HepG2 (cell line): Measurements from ENCODE around the gene SLC43A1. TPM values are rescaled to one million over a fixed set of nuclear protein-coding genes. Genes with fewer than 3 reads are reported as not detected.

Source experiments
- ATAC-seq: fragments of 200-7000 bp; cut with Tn5 transposase; 3 replicates; pipeline ENCODE4 v1.9.1; 2020; ENCODE audit warnings: mild to moderate bottlenecking, moderate library complexity
- BruUV-seq: library from RNA; stranded (reverse); fragments of 400-500 nt; replicated peaks from 2 replicates; lab custom pipeline; 2021; lab: Mats Ljungman, UMichigan
- CTCF ChIA-PET: fragments of 300-600 bp; formaldehyde crosslinking; extraction: SDS; loops from one replicate; lab custom pipeline; 2021; ENCODE audit warnings: low total read pairs, inconsistent platforms, low intra/inter-chr PET ratio; lab: Yijun Ruan, JAX
- POLR2A ChIA-PET: fragments of 350-600 bp; sonication (Branson Sonifier 250); formaldehyde crosslinking; loops from one replicate; lab custom pipeline; 2020; ENCODE audit warnings: antibody characterized with exemption, inconsistent platforms; lab: Yijun Ruan, JAX
- DNase-seq: peaks from one replicate; pipeline ENCODE4 v3.0.0-alpha.2; 2015; ENCODE audit warnings: low spot score
- FAIRE-seq: peaks from 3 replicates; lab custom pipeline; 2011; peaks lifted over from hg19 to GRCh38; lab: Jason Lieb, UNC
- H2AFZ ChIP-seq: one replicate; pipeline ENCODE4 v1.6.1; 2011; ENCODE audit warnings: low read length, inconsistent platforms
- H3K27ac ChIP-seq: fragments of 300-600 bp; 3 replicates; pipeline ENCODE4 v1.8.0; 2011; ENCODE audit warnings: mixed run types, mild to moderate bottlenecking, mixed read lengths, low read length, inconsistent platforms; ENCODE audit not compliant: insufficient read depth; ENCODE audit errors: extremely low read length
- H3K27me3 ChIP-seq, 2 experiments: fragments of 200-600 bp in 1 of 2; 2 replicates in 1 of 2; 3 replicates in 1 of 2; pipeline versions ENCODE4 v1.6.0 to v1.8.0; 2011; ENCODE audit warnings: low read length in 2 of 2, mild to moderate bottlenecking in 2 of 2, moderate library complexity in 2 of 2, inconsistent platforms in 1 of 2; ENCODE audit not compliant: insufficient read depth in 2 of 2, control insufficient read depth in 1 of 2
- H3K36me3 ChIP-seq, 2 experiments: fragments of 200-600 bp in 1 of 2; replicated peaks in 1 of 2; 2 replicates in 1 of 2; 3 replicates in 1 of 2; pipeline versions ENCODE4 v1.5.1 to v1.8.0; 2011; ENCODE audit warnings: low read length in 2 of 2, inconsistent platforms in 1 of 2; ENCODE audit not compliant: insufficient read depth in 2 of 2, control insufficient read depth in 1 of 2
- H3K4me1 ChIP-seq: 2 replicates; pipeline ENCODE4 v1.5.1; 2012; ENCODE audit warnings: low read length, inconsistent platforms; ENCODE audit not compliant: insufficient read depth
- H3K4me2 ChIP-seq: 2 replicates; pipeline ENCODE4 v1.6.0; 2011; ENCODE audit warnings: low read depth, low read length, inconsistent platforms
- H3K4me3 ChIP-seq, 3 experiments: fragments of 200-600 bp in 1 of 3; sonication (generic), shearing (Covaris generic) in 1 of 3; replicated peaks in 1 of 3; 2 replicates each; pipeline ENCODE4 v1.5.1; 2011 to 2016; ENCODE audit warnings: low read length in 3 of 3, inconsistent platforms in 2 of 3, low read depth in 2 of 3, mild to moderate bottlenecking in 2 of 3, control low read depth in 1 of 3, mixed read lengths in 1 of 3; ENCODE audit not compliant: insufficient read depth in 1 of 3
- H3K79me2 ChIP-seq: one replicate; pipeline ENCODE4 v1.6.1; 2011; ENCODE audit warnings: low read length, inconsistent platforms; ENCODE audit not compliant: insufficient read depth
- H3K9ac ChIP-seq: 2 replicates; pipeline ENCODE4 v1.6.0; 2011; ENCODE audit warnings: mild to moderate bottlenecking, low read depth, low read length, inconsistent platforms; ENCODE audit not compliant: insufficient read depth
- H3K9me3 ChIP-seq: 2 replicates; pipeline ENCODE4 v1.5.1; 2012; ENCODE audit warnings: mild to moderate bottlenecking, low read length
- H4K20me1 ChIP-seq: 2 replicates; pipeline ENCODE4 v1.6.0; 2011; ENCODE audit warnings: inconsistent platforms, mild to moderate bottlenecking, low read length, moderate library complexity; ENCODE audit not compliant: insufficient read depth
- CERS6 ChIP-seq: sonication (generic); formaldehyde crosslinking; IDR thresholded peaks from 2 replicates; pipeline ENCODE4 v1.5.0; 2020; ENCODE audit warnings: missing genetic modification reagents
- IRF2 ChIP-seq: IDR thresholded peaks from 2 replicates; pipeline ENCODE4 v1.6.1; 2018; ENCODE audit warnings: missing genetic modification reagents, missing compliant biosample characterization
- NCOA5 ChIP-seq: sonication (generic); formaldehyde crosslinking; IDR thresholded peaks from 2 replicates; pipeline ENCODE4 v1.4.0; 2020; ENCODE audit warnings: missing genetic modification reagents
- NR2C2 ChIP-seq: sonication (generic); formaldehyde crosslinking; IDR thresholded peaks from 2 replicates; pipeline ENCODE4 v1.4.0; 2020; ENCODE audit warnings: missing genetic modification reagents, mild to moderate bottlenecking, moderate library complexity, borderline replicate concordance
- POLR2AphosphoS5 ChIP-seq: IDR thresholded peaks from 2 replicates; pipeline ENCODE4 v1.6.1; 2012; ENCODE audit warnings: low read depth, low read length
- PPARG ChIP-seq: conservative IDR thresholded peaks from 2 replicates; pipeline ENCODE4 v1.6.1; 2016; ENCODE audit warnings: missing biosample characterization, missing genetic modification reagents
- RARA ChIP-seq: IDR thresholded peaks from 2 replicates; pipeline ENCODE4 v1.6.1; 2016; ENCODE audit warnings: missing genetic modification reagents, missing compliant biosample characterization
- RELA ChIP-seq: sonication (generic); formaldehyde crosslinking; IDR thresholded peaks from 2 replicates; pipeline ENCODE4 v1.4.0; 2020; ENCODE audit warnings: missing genetic modification reagents
- SATB2 ChIP-seq: sonication (generic); formaldehyde crosslinking; IDR thresholded peaks from 2 replicates; pipeline ENCODE4 v1.5.0; 2020; ENCODE audit warnings: missing genetic modification reagents
- SNAPC5 ChIP-seq: sonication (generic); formaldehyde crosslinking; IDR thresholded peaks from 2 replicates; pipeline ENCODE4 v1.8.1; 2023; ENCODE audit warnings: mild to moderate bottlenecking, missing genetic modification reagents, borderline replicate concordance
- THYN1 ChIP-seq: sonication (generic); formaldehyde crosslinking; IDR thresholded peaks from 2 replicates; pipeline ENCODE4 v1.8.1; 2023; ENCODE audit warnings: low read depth, mild to moderate bottlenecking, moderate library complexity, missing genetic modification reagents, borderline replicate concordance
- TRIM24 ChIP-seq: sonication (generic); formaldehyde crosslinking; IDR thresholded peaks from 2 replicates; pipeline ENCODE4 v1.8.0; 2022; ENCODE audit warnings: mild to moderate bottlenecking, missing genetic modification reagents
- ZFX ChIP-seq: sonication (generic); formaldehyde crosslinking; IDR thresholded peaks from 2 replicates; pipeline ENCODE4 v1.4.0; 2020; ENCODE audit warnings: mild to moderate bottlenecking, low read depth, missing genetic modification reagents, moderate library complexity
- ZNF263 ChIP-seq: sonication (generic); formaldehyde crosslinking; IDR thresholded peaks from 2 replicates; pipeline ENCODE4 v1.4.0; 2020; ENCODE audit warnings: missing genetic modification reagents
- ZNF296 ChIP-seq: sonication (generic); formaldehyde crosslinking; conservative IDR thresholded peaks from 2 replicates; pipeline ENCODE4 v1.5.0; 2020; ENCODE audit warnings: mild to moderate bottlenecking, missing genetic modification reagents
- ZNF317 ChIP-seq: sonication (generic); formaldehyde crosslinking; IDR thresholded peaks from 2 replicates; pipeline ENCODE4 v1.5.0; 2020; ENCODE audit warnings: mild to moderate bottlenecking, missing genetic modification reagents
- WGBS: methylation state at CpG from one replicate; pipeline ENCODE4 v1.1.6; 2017; ENCODE audit warnings: low lambda C conversion rate; 5-methylcytosine and 5-hydroxymethylcytosine counted together
- in situ Hi-C: cut with HindIII; loops from 2 replicates; pipeline ENCODE4 v1.10.0; 2017; ENCODE audit warnings: low pct_unique_long_range_greater_than_20kb; ENCODE audit not compliant: extremely low pct_ligation_motif_present
- intact Hi-C: fragments of 100-400 bp; cut with micrococcal nuclease; formaldehyde crosslinking; loops from one replicate; pipeline ENCODE4 v1.10.0; 2022; ENCODE audit not compliant: unreplicated experiment
- polyA plus RNA-seq, 8 experiments: library from polyadenylated mRNA; depleted of rRNA in 3 of 8; stranded (reverse) in 7 of 8; unstranded in 1 of 8; fragments of >200 nt; fragmentation: Illumina TruSeq in 4 of 8; extraction: Trizol in 4 of 8; gene quantifications; 2 replicates each; pipeline versions ENCODE4 v1.2.1 to v1.2.3, GENCODE V29; 2011 to 2016; ENCODE audit warnings: low read depth in 4 of 8, missing spikeins in 1 of 8, mixed read lengths in 1 of 8; ENCODE audit not compliant: insufficient read depth in 1 of 8
- total RNA-seq, 5 experiments: library from RNA; depleted of rRNA; stranded (reverse); fragments of >200 nt; fragmentation: Illumina TruSeq; extraction: Trizol; gene quantifications; 2 replicates each; pipeline ENCODE4 v1.2.3, GENCODE V29; 2016; ENCODE audit warnings: low read depth in 1 of 5
- TF ChIP-seq, protein P1 (sequence below): sonication (generic); formaldehyde crosslinking; IDR thresholded peaks from 2 replicates; pipeline ENCODE4 v1.4.0; 2020; ENCODE audit warnings: missing genetic modification reagents
- TF ChIP-seq, protein P2 (sequence below): sonication (generic); formaldehyde crosslinking; IDR thresholded peaks from 2 replicates; pipeline ENCODE4 v1.4.0; 2020; ENCODE audit warnings: low read depth, missing genetic modification reagents
- TF ChIP-seq, protein P3 (sequence below): sonication (generic); formaldehyde crosslinking; IDR thresholded peaks from 2 replicates; pipeline ENCODE4 v1.5.0; 2020; ENCODE audit warnings: missing genetic modification reagents

SLC43A1 gene
- total and polyA plus RNA-seq, 2 of the 13 experiments (the other 11 are each of a cell fraction or from before 2014, with no cell fraction given) = 72.3 to 87.6 TPM

DNA sequence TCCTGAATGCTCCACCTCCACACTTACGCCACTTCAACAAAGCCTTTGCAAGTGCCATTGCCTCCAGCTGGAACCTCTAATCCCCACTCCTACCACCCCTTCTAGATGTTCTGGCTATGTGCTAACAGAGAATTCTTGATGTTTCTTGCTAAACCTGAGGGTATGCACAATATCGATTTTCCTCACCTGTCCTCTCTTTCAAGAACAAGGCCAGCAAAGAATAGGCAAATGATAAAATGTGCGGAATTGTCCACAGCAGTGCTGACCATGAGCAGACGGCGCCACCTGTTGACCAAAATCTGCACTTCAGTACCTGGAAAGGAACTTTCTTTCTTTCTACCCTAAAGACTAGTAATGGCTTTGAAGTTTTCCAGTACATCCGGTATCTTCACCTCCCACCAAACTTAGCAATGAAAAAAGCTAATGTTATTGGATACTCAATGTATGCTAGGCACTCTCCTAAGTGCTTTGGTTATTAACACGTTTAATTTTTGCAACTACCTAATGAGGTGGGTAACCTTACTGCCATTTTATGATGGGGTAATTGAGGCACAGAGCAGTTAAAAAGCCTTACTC is 11.6 kb upstream of the SLC43A1 start:
- no peak overlapping the region for H3K27ac ChIP-seq
- no peak overlapping the region for H2AFZ ChIP-seq
- peaks cover 13% of the 10 kb centered on the region for H3K79me2 ChIP-seq
- H3K4me3 ChIP-seq = no peak overlapping the region
- POLR2A ChIA-PET = interaction anchor here (1.0 to 5.2 kb wide), 7 partner anchors 12 to 69 kb away, joined by 3 to 42 read pairs (median 9); partner anchors contain the start of genes RTN4RL2 and SLC43A1
- peaks cover 0 to 5% of the 10 kb centered on the region in 2 experiments; a peak in 1 of 5 replicates for H3K36me3 ChIP-seq
- H3K27me3 ChIP-seq = peaks cover 0 to 5% of the 10 kb centered on the region in 2 experiments; a peak in 1 of 5 replicates
- in situ Hi-C loops = loop anchor here (5.0 kb wide), 1 partner anchor 35 kb away; no protein-coding TSS in a partner anchor
- H3K4me2 ChIP-seq = no peak overlapping the region
- no peaks in the 10 kb centered on the region for H4K20me1 ChIP-seq
- 0 out of 2 replicates have a peak overlapping the region, but pooled peaks have one; percentile 16 for H3K9ac ChIP-seq
- H3K9me3 ChIP-seq = no peaks in the 10 kb centered on the region
- no TSS peak for BruUV-seq
- 19% methylated on average over 7 of the region's 7 CpGs for WGBS
- ATAC-seq (peak; percentile 32), DNase-seq (peak; percentile 64), FAIRE-seq (peak; percentile 94)
- intact Hi-C loops = loop anchor here (1.0 kb wide), 4 partner anchors 34 to 182 kb away; no protein-coding TSS in a partner anchor
- CTCF ChIA-PET = interaction anchor here (1.1 to 3.0 kb wide), 5 partner anchors 20 to 182 kb away, joined by 3 to 101 read pairs (median 7); partner anchors contain the start of gene RTN4RL2
- H3K4me1 ChIP-seq = peaks cover 39% of the 10 kb centered on the region
- TF ChIP-seq, protein P1, sequence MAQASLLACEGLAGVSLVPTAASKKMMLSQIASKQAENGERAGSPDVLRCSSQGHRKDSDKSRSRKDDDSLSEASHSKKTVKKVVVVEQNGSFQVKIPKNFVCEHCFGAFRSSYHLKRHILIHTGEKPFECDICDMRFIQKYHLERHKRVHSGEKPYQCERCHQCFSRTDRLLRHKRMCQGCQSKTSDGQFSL (CRISPR knock-in tag) = no peak
- no peak for TF ChIP-seq POLR2AphosphoS5
- peak; percentile 44; the same call in 1 of the 2 replicates for TF ChIP-seq ZFX
- no peak for TF ChIP-seq NR2C2 (CRISPR knock-in tag)
- TF ChIP-seq, protein P2, sequence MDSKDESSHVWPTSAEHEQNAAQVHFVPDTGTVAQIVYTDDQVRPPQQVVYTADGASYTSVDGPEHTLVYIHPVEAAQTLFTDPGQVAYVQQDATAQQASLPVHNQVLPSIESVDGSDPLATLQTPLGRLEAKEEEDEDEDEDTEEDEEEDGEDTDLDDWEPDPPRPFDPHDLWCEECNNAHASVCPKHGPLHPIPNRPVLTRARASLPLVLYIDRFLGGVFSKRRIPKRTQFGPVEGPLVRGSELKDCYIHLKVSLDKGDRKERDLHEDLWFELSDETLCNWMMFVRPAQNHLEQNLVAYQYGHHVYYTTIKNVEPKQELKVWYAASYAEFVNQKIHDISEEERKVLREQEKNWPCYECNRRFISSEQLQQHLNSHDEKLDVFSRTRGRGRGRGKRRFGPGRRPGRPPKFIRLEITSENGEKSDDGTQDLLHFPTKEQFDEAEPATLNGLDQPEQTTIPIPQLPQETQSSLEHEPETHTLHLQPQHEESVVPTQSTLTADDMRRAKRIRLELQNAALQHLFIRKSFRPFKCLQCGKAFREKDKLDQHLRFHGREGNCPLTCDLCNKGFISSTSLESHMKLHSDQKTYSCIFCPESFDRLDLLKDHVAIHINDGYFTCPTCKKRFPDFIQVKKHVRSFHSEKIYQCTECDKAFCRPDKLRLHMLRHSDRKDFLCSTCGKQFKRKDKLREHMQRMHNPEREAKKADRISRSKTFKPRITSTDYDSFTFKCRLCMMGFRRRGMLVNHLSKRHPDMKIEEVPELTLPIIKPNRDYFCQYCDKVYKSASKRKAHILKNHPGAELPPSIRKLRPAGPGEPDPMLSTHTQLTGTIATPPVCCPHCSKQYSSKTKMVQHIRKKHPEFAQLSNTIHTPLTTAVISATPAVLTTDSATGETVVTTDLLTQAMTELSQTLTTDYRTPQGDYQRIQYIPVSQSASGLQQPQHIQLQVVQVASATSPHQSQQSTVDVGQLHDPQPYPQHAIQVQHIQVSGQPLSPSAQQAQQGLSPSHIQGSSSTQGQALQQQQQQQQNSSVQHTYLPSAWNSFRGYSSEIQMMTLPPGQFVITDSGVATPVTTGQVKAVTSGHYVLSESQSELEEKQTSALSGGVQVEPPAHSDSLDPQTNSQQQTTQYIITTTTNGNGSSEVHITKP (CRISPR knock-in tag) = peak; percentile 52; the same call in 1 of the 2 replicates
- TF ChIP-seq ZNF263 (CRISPR knock-in tag) = no peak
- no peak for TF ChIP-seq ZNF296
- TF ChIP-seq THYN1 (CRISPR knock-in tag) = no peak
- no peak for TF ChIP-seq NCOA5
- TF ChIP-seq IRF2 (CRISPR knock-in tag) = peak; percentile 52; the same call in 1 of the 2 replicates
- no peak; the same call in 1 of the 2 replicates for TF ChIP-seq PPARG (CRISPR knock-in tag)
- TF ChIP-seq, protein P3, sequence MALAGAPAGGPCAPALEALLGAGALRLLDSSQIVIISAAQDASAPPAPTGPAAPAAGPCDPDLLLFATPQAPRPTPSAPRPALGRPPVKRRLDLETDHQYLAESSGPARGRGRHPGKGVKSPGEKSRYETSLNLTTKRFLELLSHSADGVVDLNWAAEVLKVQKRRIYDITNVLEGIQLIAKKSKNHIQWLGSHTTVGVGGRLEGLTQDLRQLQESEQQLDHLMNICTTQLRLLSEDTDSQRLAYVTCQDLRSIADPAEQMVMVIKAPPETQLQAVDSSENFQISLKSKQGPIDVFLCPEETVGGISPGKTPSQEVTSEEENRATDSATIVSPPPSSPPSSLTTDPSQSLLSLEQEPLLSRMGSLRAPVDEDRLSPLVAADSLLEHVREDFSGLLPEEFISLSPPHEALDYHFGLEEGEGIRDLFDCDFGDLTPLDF (CRISPR knock-in tag) = no peak
- TF ChIP-seq ZNF317 (CRISPR knock-in tag) = no peak
- no peak for TF ChIP-seq RARA (CRISPR knock-in tag)
- no peak for TF ChIP-seq SATB2 (CRISPR knock-in tag)
- no peak for TF ChIP-seq TRIM24 (CRISPR knock-in tag)
- no peak for TF ChIP-seq SNAPC5 (CRISPR knock-in tag)
- no peak for TF ChIP-seq RELA
- TF ChIP-seq CERS6 (CRISPR knock-in tag) = no peak
